K562 (cell line): ENCODE data around the gene EFNA2.

ENCODE experiments used
- ARID1B ChIP-seq: fragments of 450-650 bp; IDR thresholded peaks from 2 replicates; pipeline ENCODE4 v1.6.1; 2016; ENCODE audit warnings: antibody characterized with exemption, mild to moderate bottlenecking, inconsistent platforms
- DPF2 ChIP-seq: fragments of 450-650 bp; IDR thresholded peaks from 2 replicates; pipeline ENCODE4 v1.6.1; 2016
- ETV6 ChIP-seq, 3 experiments: fragments of 150-350 bp in 1 of 3; sonication (generic) in 1 of 3; formaldehyde crosslinking in 1 of 3; IDR thresholded peaks; 2 replicates each; pipeline versions ENCODE4 v1.6.1 to v1.8.0; 2014 to 2022; ENCODE audit warnings: borderline replicate concordance in 2 of 3, low read depth in 2 of 3, antibody characterized with exemption in 1 of 3, low read length in 1 of 3, mild to moderate bottlenecking in 1 of 3, missing genetic modification reagents in 1 of 3
- SRSF1 ChIP-seq: fragments of 200-400 bp; formaldehyde crosslinking; IDR thresholded peaks from 2 replicates; pipeline ENCODE4 v1.6.1; 2017; ENCODE audit warnings: mild to moderate bottlenecking, low read depth, low read length, moderate library complexity
- TAF1 ChIP-seq: IDR thresholded peaks from 2 replicates; pipeline ENCODE4 v1.6.1; 2011; ENCODE audit warnings: mild to moderate bottlenecking, low read length, moderate library complexity; ENCODE audit not compliant: insufficient read depth, control insufficient read depth, severe bottlenecking; ENCODE audit errors: extremely low read depth
- ZKSCAN3 ChIP-seq: fragments of 250-450 bp; sonication (Bioruptor Pico); IDR thresholded peaks from 2 replicates; pipeline ENCODE4 v1.4.0; 2020
- ZZZ3 ChIP-seq: fragments of 450-650 bp; IDR thresholded peaks from 2 replicates; pipeline ENCODE4 v1.6.1; 2016; ENCODE audit warnings: antibody characterized with exemption, mild to moderate bottlenecking, moderate library complexity
- TF ChIP-seq, protein P1 (sequence below), 3 experiments: IDR thresholded peaks in 2 of 3; conservative IDR thresholded peaks in 1 of 3; 2 replicates each; pipeline ENCODE4 v1.5.1; 2011 to 2012; ENCODE audit warnings: low read length in 3 of 3, mild to moderate bottlenecking in 3 of 3, control low read depth in 2 of 3, improper control_type of control experiment in 1 of 3, inconsistent platforms in 1 of 3, low read depth in 1 of 3, mixed read lengths in 1 of 3, moderate library complexity in 1 of 3; ENCODE audit not compliant: insufficient read depth in 2 of 3

DNA sequence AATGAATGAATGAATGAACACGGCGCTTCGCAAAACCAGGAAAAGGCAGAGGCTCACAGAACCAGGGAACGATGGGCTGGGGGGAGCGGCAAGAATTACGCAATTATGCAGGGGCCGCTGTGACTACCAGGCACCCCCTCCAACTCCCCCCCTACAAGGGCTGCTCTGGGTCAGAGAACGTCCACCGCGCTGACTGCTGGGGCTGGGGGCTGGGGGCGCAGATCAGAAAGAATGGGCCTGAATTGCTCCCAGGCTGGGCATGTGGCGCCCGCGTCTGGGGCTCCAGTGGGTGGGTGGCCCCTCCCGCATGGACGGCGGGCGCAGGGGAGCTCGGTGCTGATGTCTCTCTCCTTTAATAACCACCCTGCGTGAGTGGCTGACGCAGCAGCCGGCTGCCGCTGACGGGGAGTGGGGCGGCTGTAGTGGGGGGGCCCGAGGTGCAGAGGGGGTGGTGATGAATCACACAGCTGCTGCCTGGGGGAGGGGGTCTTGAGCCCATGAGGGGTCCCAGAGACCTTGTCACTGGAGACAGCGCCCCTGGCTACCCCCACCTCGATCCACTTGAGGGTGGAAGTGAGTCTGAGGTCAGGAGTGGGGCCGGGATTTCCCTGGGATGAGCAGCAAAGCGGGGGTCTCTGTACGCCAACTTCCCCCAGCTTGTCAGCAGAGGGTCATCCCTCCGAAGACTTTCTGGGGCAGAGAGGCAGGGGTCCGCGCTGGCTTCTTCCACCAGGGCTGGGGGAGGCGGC is 18.0 kb upstream of the EFNA2 start:
- no peak for TF ChIP-seq ARID1B
- TF ChIP-seq, protein P1, sequence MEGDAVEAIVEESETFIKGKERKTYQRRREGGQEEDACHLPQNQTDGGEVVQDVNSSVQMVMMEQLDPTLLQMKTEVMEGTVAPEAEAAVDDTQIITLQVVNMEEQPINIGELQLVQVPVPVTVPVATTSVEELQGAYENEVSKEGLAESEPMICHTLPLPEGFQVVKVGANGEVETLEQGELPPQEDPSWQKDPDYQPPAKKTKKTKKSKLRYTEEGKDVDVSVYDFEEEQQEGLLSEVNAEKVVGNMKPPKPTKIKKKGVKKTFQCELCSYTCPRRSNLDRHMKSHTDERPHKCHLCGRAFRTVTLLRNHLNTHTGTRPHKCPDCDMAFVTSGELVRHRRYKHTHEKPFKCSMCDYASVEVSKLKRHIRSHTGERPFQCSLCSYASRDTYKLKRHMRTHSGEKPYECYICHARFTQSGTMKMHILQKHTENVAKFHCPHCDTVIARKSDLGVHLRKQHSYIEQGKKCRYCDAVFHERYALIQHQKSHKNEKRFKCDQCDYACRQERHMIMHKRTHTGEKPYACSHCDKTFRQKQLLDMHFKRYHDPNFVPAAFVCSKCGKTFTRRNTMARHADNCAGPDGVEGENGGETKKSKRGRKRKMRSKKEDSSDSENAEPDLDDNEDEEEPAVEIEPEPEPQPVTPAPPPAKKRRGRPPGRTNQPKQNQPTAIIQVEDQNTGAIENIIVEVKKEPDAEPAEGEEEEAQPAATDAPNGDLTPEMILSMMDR (IDR thresholded peaks at IDR 0.05 in 2 of 3, conservative IDR thresholded peaks at IDR 0.05 in 1 of 3; ENCODE audit: insufficient read depth in 2 of 3, low read depth in 1 of 3, low read length in 3 of 3): no peak
- TF ChIP-seq DPF2: no peak
- TF ChIP-seq SRSF1: no peak
- TF ChIP-seq ETV6 (IDR thresholded peaks at IDR 0.05; ENCODE audit: borderline replicate concordance in 1 of 2, low read depth in 2 of 2, low read length in 1 of 2): no peak
- TF ChIP-seq ETV6 (CRISPR knock-in tag; IDR thresholded peaks at IDR 0.05; ENCODE audit: borderline replicate concordance): no peak
- no peak for TF ChIP-seq ZZZ3
- TF ChIP-seq TAF1: no peak
- no peak for TF ChIP-seq ZKSCAN3 (CRISPR knock-in tag)
